ENCODE measurements around the gene WDR76.

WDR76 gene

GRCh38 chr15:43908516-43909050 is 81.8 kb downstream of the WDR76 start:
- Histone ChIP-seq H2AFZ (ENCODE audit: low read length) (no peak overlapping the region), H3K36me3 (ENCODE audit: insufficient read depth, low read length) (no peaks in the 10 kb centered on the region), H3K4me3 (ENCODE audit: low read depth, low read length, poor library complexity, severe bottlenecking) (no peak overlapping the region), H3K27ac (ENCODE audit: low read depth, low read length, poor library complexity, severe bottlenecking) (no peak overlapping the region), H3K9ac (ENCODE audit: low read length) (no peak overlapping the region), H3K79me2 (ENCODE audit: insufficient read depth, low read length) (no peaks in the 10 kb centered on the region), H3K4me2 (ENCODE audit: low read length) (no peak overlapping the region), H3K27me3 (ENCODE audit: insufficient read depth, low read length) (no peaks in the 10 kb centered on the region), H3K9me3 (ENCODE audit: low read length) (no peaks in the 10 kb centered on the region), H4K20me1 (ENCODE audit: insufficient read depth, low read length) (no peaks in the 10 kb centered on the region), H3K9me2 (ENCODE audit: low read depth, low read length) (no peaks in the 10 kb centered on the region), H3F3A (ENCODE audit: insufficient read depth, low read length) (no peaks in the 10 kb centered on the region), H3K4me1 (ENCODE audit: insufficient read depth, low read length, severe bottlenecking) (peaks cover 4% of the 10 kb centered on the region)
- TF ChIP-seq CTCF (IDR thresholded peaks at IDR 0.05; ENCODE audit: low read length) (no peak), EZH2 (IDR thresholded peaks at IDR 0.05; ENCODE audit: borderline replicate concordance, low read length) (no peak)

- no peak overlapping the region for H2AFZ ChIP-seq (ENCODE audit: low read length)
- no peaks in the 10 kb centered on the region for H3F3A ChIP-seq (ENCODE audit: insufficient read depth, low read length)
- no peaks in the 10 kb centered on the region for H3K79me2 ChIP-seq (ENCODE audit: insufficient read depth, low read length)
- no peak overlapping the region for H3K9ac ChIP-seq (ENCODE audit: low read length)
- H3K36me3 ChIP-seq (ENCODE audit: insufficient read depth, low read length): no peaks in the 10 kb centered on the region
- no peak overlapping the region for H3K4me3 ChIP-seq (ENCODE audit: low read depth, low read length, poor library complexity, severe bottlenecking)
- no peak overlapping the region for H3K27ac ChIP-seq (ENCODE audit: low read depth, low read length, poor library complexity, severe bottlenecking)
- H3K4me1 ChIP-seq (ENCODE audit: insufficient read depth, low read length, severe bottlenecking): no peaks in the 10 kb centered on the region
- TF ChIP-seq CTCF (IDR thresholded peaks at IDR 0.05; ENCODE audit: low read length) (no peak), EZH2 (IDR thresholded peaks at IDR 0.05; ENCODE audit: borderline replicate concordance, low read length) (no peak)
- no peak overlapping the region for H3K4me2 ChIP-seq (ENCODE audit: low read length)
- no peaks in the 10 kb centered on the region for H4K20me1 ChIP-seq (ENCODE audit: insufficient read depth, low read length)
- no peaks in the 10 kb centered on the region for H3K27me3 ChIP-seq (ENCODE audit: insufficient read depth, low read length)
- H3K9me3 ChIP-seq (ENCODE audit: low read length): no peaks in the 10 kb centered on the region
- no peaks in the 10 kb centered on the region for H3K9me2 ChIP-seq (ENCODE audit: low read depth, low read length)
Measured at GRCh38 chr15:43911235-43911781, 84.5 kb downstream of the WDR76 start.

- Histone ChIP-seq H3K4me2 (ENCODE audit: low read length) (no peak overlapping the region), H4K20me1 (ENCODE audit: insufficient read depth, low read length) (no peaks in the 10 kb centered on the region), H3K36me3 (ENCODE audit: insufficient read depth, low read length) (no peaks in the 10 kb centered on the region), H2AFZ (ENCODE audit: low read length) (no peak overlapping the region), H3K27ac (ENCODE audit: low read depth, low read length, poor library complexity, severe bottlenecking) (no peak overlapping the region), H3K9ac (ENCODE audit: low read length) (no peak overlapping the region), H3K9me3 (ENCODE audit: low read length) (no peaks in the 10 kb centered on the region), H3K4me3 (ENCODE audit: low read depth, low read length, poor library complexity, severe bottlenecking) (no peak overlapping the region), H3F3A (ENCODE audit: insufficient read depth, low read length) (no peaks in the 10 kb centered on the region), H3K79me2 (ENCODE audit: insufficient read depth, low read length) (no peaks in the 10 kb centered on the region), H3K9me2 (ENCODE audit: low read depth, low read length) (no peaks in the 10 kb centered on the region), H3K4me1 (ENCODE audit: insufficient read depth, low read length, severe bottlenecking) (no peaks in the 10 kb centered on the region), H3K27me3 (ENCODE audit: insufficient read depth, low read length) (no peaks in the 10 kb centered on the region)
- TF ChIP-seq CTCF (IDR thresholded peaks at IDR 0.05; ENCODE audit: low read length): no peak
Measured at GRCh38 chr15:43912208-43912607, 85.4 kb downstream of the WDR76 start.
